OCI-LY1 (cell line): ENCODE results near the gene LIN28A.
"Not testable (repeated sequence)": the region's sequence is repeated elsewhere in the genome, so short reads cannot be mapped to it uniquely, and the experiment has no call there.

Source experiments
- EZH2 ChIP-seq: fragments of 200-600 bp; sonication (generic), shearing (Covaris generic); IDR thresholded peaks from 2 replicates; pipeline ENCODE4 v1.8.0; 2017; ENCODE audit warnings: borderline replicate concordance, mixed run types, mild to moderate bottlenecking, antibody characterized with exemption, low read length, moderate library complexity, mixed read lengths
- TF ChIP-seq, protein P1 (sequence below): fragments of 200-600 bp; sonication (generic), shearing (Covaris generic); IDR thresholded peaks from 2 replicates; pipeline ENCODE4 v1.5.1; 2017; ENCODE audit warnings: mild to moderate bottlenecking, antibody characterized with exemption, low read length, moderate library complexity, mixed read lengths

GRCh38 chr1:26374361-26374760, 36.3 kb upstream of the LIN28A start:
- TF ChIP-seq EZH2 = not testable (repeated sequence)
- TF ChIP-seq, protein P1, sequence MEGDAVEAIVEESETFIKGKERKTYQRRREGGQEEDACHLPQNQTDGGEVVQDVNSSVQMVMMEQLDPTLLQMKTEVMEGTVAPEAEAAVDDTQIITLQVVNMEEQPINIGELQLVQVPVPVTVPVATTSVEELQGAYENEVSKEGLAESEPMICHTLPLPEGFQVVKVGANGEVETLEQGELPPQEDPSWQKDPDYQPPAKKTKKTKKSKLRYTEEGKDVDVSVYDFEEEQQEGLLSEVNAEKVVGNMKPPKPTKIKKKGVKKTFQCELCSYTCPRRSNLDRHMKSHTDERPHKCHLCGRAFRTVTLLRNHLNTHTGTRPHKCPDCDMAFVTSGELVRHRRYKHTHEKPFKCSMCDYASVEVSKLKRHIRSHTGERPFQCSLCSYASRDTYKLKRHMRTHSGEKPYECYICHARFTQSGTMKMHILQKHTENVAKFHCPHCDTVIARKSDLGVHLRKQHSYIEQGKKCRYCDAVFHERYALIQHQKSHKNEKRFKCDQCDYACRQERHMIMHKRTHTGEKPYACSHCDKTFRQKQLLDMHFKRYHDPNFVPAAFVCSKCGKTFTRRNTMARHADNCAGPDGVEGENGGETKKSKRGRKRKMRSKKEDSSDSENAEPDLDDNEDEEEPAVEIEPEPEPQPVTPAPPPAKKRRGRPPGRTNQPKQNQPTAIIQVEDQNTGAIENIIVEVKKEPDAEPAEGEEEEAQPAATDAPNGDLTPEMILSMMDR = not testable (repeated sequence)
